Cerebellar nuclear complex (tissue), 1 donor: ENCODE results near the gene RFWD3.

ENCODE experiments used
- DNase-seq, 2 experiments: peaks; one replicate each; lab custom pipeline; 2025; lab: John Stamatoyannopoulos, UW

The RFWD3 gene

GRCh38 chr16:74617206-74617788 is 49.4 kb downstream of the RFWD3 start:
- DNase-seq = no peak

GRCh38 chr16:74611721-74612120 is 55.0 kb downstream of the RFWD3 start:
- no peak for DNase-seq

GRCh38 chr16:74608944-74609343 is 57.7 kb downstream of the RFWD3 start:
- no peak for DNase-seq

GRCh38 chr16:74608381-74608780 is 58.3 kb downstream of the RFWD3 start:
- no peak for DNase-seq

- DNase-seq = no peak
Measured at GRCh38 chr16:74607962-74608356, 58.7 kb downstream of the RFWD3 start.

- DNase-seq = no peak
Measured at GRCh38 chr16:74607310-74607961, 59.2 kb downstream of the RFWD3 start.

- DNase-seq = peak; percentile 40 to 64
Measured at GRCh38 chr16:74606521-74607309, 60.0 kb downstream of the RFWD3 start, which contains the start of gene GLG1. Gene GLG1, minus strand, starts transcription at chr16:74607114. Its CDS starts 20 bp downstream, at chr16:74607094.

GRCh38 chr16:74605746-74606520 is 60.7 kb downstream of the RFWD3 start:
- no peak for DNase-seq

GRCh38 chr16:74605332-74605731 is 61.3 kb downstream of the RFWD3 start:
- no peak for DNase-seq

- no peak for DNase-seq
Measured at GRCh38 chr16:74603848-74604247, 62.8 kb downstream of the RFWD3 start.

GRCh38 chr16:74601126-74601871 is 65.4 kb downstream of the RFWD3 start:
- DNase-seq = no peak

- no peak for DNase-seq
Measured at GRCh38 chr16:74596586-74596985, 70.1 kb downstream of the RFWD3 start.

- DNase-seq = no peak
Measured at GRCh38 chr16:74592847-74593246, 73.8 kb downstream of the RFWD3 start.

- DNase-seq = no peak
Measured at GRCh38 chr16:74591876-74592650, 74.6 kb downstream of the RFWD3 start.

- no peak for DNase-seq
Measured at GRCh38 chr16:74586948-74587347, 79.7 kb downstream of the RFWD3 start.

- no peak for DNase-seq
Measured at GRCh38 chr16:74585846-74586443, 80.7 kb downstream of the RFWD3 start.

GRCh38 chr16:74583926-74584666 is 82.6 kb downstream of the RFWD3 start:
- no peak for DNase-seq

- DNase-seq = no peak
Measured at GRCh38 chr16:74582970-74583369, 83.7 kb downstream of the RFWD3 start.

- no peak for DNase-seq
Measured at GRCh38 chr16:74580833-74581232, 85.8 kb downstream of the RFWD3 start.

- DNase-seq = no peak
Measured at GRCh38 chr16:74578838-74579237, 87.8 kb downstream of the RFWD3 start.
